ENCODE measurements around the gene COPS4. TPM values are rescaled to one million over a fixed set of nuclear protein-coding genes. Genes with fewer than 3 reads are reported as not detected.

Gene COPS4
- total RNA-seq, 1 donor from 2014 or later, result 24.3 TPM

- DNase-seq (no peak), ATAC-seq (no peak)
- Histone ChIP-seq H3K36me3 (no peaks in the 10 kb centered on the region), H3K27ac (peak overlapping the region; percentile 88), H3K27me3 (no peaks in the 10 kb centered on the region), H3K9me3 (no peaks in the 10 kb centered on the region), H3K4me3 (peak overlapping the region; percentile 77), H3K4me1 (peaks cover 35% of the 10 kb centered on the region)
- intact Hi-C loops (cut with DNase I), result no loop called here
- no peak for TF ChIP-seq CTCF (IDR thresholded peaks at IDR 0.05)
Observed at GRCh38 chr4:83011689-83012199, 23.2 kb upstream of the COPS4 start.

GRCh38 chr4:83012200-83012686, 22.7 kb upstream of the COPS4 start:
- peak overlapping the region; percentile 88 for H3K27ac ChIP-seq
- ATAC-seq, result peak; percentile 1
- peak overlapping the region; percentile 77 for H3K4me3 ChIP-seq
- peaks cover 35% of the 10 kb centered on the region for H3K4me1 ChIP-seq
- no peaks in the 10 kb centered on the region for H3K36me3 ChIP-seq
- peak; percentile 76 for DNase-seq
- no peak for TF ChIP-seq CTCF (IDR thresholded peaks at IDR 0.05)
- no peaks in the 10 kb centered on the region for H3K9me3 ChIP-seq
- H3K27me3 ChIP-seq, result no peaks in the 10 kb centered on the region
- intact Hi-C loops (cut with DNase I), result no loop called here

GRCh38 chr4:83012687-83013419, 22.1 kb upstream of the COPS4 start:
- Histone ChIP-seq H3K36me3 (no peaks in the 10 kb centered on the region), H3K27me3 (no peaks in the 10 kb centered on the region), H3K4me1 (peaks cover 35% of the 10 kb centered on the region), H3K9me3 (no peaks in the 10 kb centered on the region), H3K27ac (peak overlapping the region; percentile 88), H3K4me3 (peak overlapping the region; percentile 77)
- ATAC-seq, result peak; percentile 98
- intact Hi-C loops (cut with DNase I), result no loop called here
- peak; percentile 60 for TF ChIP-seq CTCF (IDR thresholded peaks at IDR 0.05)
- peak; percentile 99 for DNase-seq

DNA sequence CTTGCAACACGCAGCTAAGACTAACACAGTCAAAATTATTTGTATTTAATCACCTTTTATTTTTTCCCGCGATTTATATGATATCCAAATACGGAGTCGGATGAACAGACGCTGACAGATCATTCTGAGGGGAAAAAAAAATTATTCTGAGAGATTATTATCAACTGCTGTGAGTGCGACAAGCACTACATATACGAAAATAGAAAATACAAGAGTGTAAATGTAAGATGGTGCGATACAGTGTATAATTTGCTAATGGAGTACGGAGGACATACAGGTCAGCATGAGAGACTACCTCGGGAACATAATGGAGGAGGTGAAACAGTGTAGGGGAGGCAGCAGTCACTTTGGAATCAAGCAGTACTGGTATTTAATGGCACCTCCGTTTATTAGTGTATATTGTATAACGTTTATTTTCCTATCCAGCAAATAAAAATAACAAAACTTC, 21.5 kb upstream of the COPS4 start:
- Histone ChIP-seq H3K27ac (peak overlapping the region; percentile 88), H3K9me3 (no peaks in the 10 kb centered on the region), H3K4me1 (peaks cover 30% of the 10 kb centered on the region), H3K4me3 (peak overlapping the region; percentile 77), H3K27me3 (no peaks in the 10 kb centered on the region), H3K36me3 (no peaks in the 10 kb centered on the region)
- no peak for ATAC-seq
- intact Hi-C loops (cut with DNase I), result no loop called here
- no peak for DNase-seq
- TF ChIP-seq CTCF (IDR thresholded peaks at IDR 0.05), result no peak

DNA sequence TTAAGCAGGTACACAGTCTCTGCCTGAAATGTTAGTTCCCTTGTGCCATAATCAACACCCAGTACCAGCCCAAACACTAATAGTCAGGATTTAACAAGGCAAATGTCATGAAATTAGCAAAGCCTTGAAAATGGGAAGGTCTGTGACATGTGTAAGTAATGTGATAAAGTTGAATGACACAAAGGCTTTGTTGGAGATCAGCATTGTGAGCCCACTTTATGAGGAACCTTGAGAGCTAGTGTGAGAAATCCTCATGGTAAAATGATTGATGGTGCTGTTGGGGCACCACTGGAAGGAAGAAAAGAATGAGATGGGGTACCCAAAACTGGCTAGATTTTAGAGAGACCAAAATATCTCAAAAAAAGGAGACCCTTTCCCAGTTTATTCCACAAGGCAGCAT, 21.1 kb upstream of the COPS4 start:
- no peak overlapping the region for H3K27ac ChIP-seq
- H3K27me3 ChIP-seq, result no peaks in the 10 kb centered on the region
- H3K4me3 ChIP-seq, result peak overlapping the region; percentile 77
- TF ChIP-seq CTCF (IDR thresholded peaks at IDR 0.05), result no peak
- no peaks in the 10 kb centered on the region for H3K9me3 ChIP-seq
- H3K4me1 ChIP-seq, result peaks cover 25% of the 10 kb centered on the region
- ATAC-seq (no peak), DNase-seq (no peak)
- intact Hi-C loops (cut with DNase I), result no loop called here
- no peaks in the 10 kb centered on the region for H3K36me3 ChIP-seq
